ENCODE data around the gene GNAT3.

The GNAT3 gene

GRCh38 chr7:80485721-80486120 is 26.1 kb downstream of the GNAT3 start:
- TF ChIP-seq CTCF (IDR thresholded peaks at IDR 0.05; ENCODE audit: insufficient read depth, low read length): no peak
- no peak for TF ChIP-seq REST (IDR thresholded peaks at IDR 0.05; ENCODE audit: insufficient replicate concordance, low read depth)
- no peak for TF ChIP-seq SPI1 (IDR thresholded peaks at IDR 0.05; ENCODE audit: borderline replicate concordance, low read depth)
- no peak for TF ChIP-seq GABPA (IDR thresholded peaks at IDR 0.05; ENCODE audit: low read depth)
- no peak for TF ChIP-seq POLR2AphosphoS5 (IDR thresholded peaks at IDR 0.05; ENCODE audit: low read depth)
- DNase-seq (ENCODE audit: low read depth in 1 of 2, low spot score in 1 of 2): no peak
- Histone ChIP-seq H3K4me3 (replicated peaks; ENCODE audit: insufficient read depth, low read length) (no peak overlapping the region), H3K27ac (replicated peaks) (no peak overlapping the region), H3K27me3 (ENCODE audit: insufficient read depth, poor library complexity, severe bottlenecking) (no peaks in the 10 kb centered on the region)

- Histone ChIP-seq H3K27ac (replicated peaks) (no peak overlapping the region), H3K4me3 (replicated peaks; ENCODE audit: insufficient read depth, low read length) (no peak overlapping the region), H3K27me3 (ENCODE audit: insufficient read depth, poor library complexity, severe bottlenecking) (no peaks in the 10 kb centered on the region)
- TF ChIP-seq GABPA (IDR thresholded peaks at IDR 0.05; ENCODE audit: low read depth) (no peak), POLR2AphosphoS5 (IDR thresholded peaks at IDR 0.05; ENCODE audit: low read depth) (no peak), SPI1 (IDR thresholded peaks at IDR 0.05; ENCODE audit: borderline replicate concordance, low read depth) (no peak), REST (IDR thresholded peaks at IDR 0.05; ENCODE audit: insufficient replicate concordance, low read depth) (no peak), CTCF (IDR thresholded peaks at IDR 0.05; ENCODE audit: insufficient read depth, low read length) (no peak)
- DNase-seq (ENCODE audit: low read depth in 1 of 2, low spot score in 1 of 2): no peak
These were observed 28.9 kb downstream of the GNAT3 start for GRCh38 chr7:80482950-80483349.

GRCh38 chr7:80481196-80481884 is 30.5 kb downstream of the GNAT3 start:
- TF ChIP-seq CTCF (IDR thresholded peaks at IDR 0.05; ENCODE audit: insufficient read depth, low read length): no peak
- TF ChIP-seq GABPA (IDR thresholded peaks at IDR 0.05; ENCODE audit: low read depth): no peak
- TF ChIP-seq REST (IDR thresholded peaks at IDR 0.05; ENCODE audit: insufficient replicate concordance, low read depth): no peak
- no peak for TF ChIP-seq SPI1 (IDR thresholded peaks at IDR 0.05; ENCODE audit: borderline replicate concordance, low read depth)
- TF ChIP-seq POLR2AphosphoS5 (IDR thresholded peaks at IDR 0.05; ENCODE audit: low read depth): no peak
- Histone ChIP-seq H3K27me3 (ENCODE audit: insufficient read depth, poor library complexity, severe bottlenecking) (no peaks in the 10 kb centered on the region), H3K27ac (replicated peaks) (no peak overlapping the region), H3K4me3 (replicated peaks; ENCODE audit: insufficient read depth, low read length) (no peak overlapping the region)
- no peak for DNase-seq (ENCODE audit: low read depth in 1 of 2, low spot score in 1 of 2)
